PFSK-1 (cell line): ENCODE results near the gene GSTK1.

Experiments used
- FOXP2 ChIP-seq: optimal IDR thresholded peaks from 2 replicates; pipeline ENCODE3; 2011; ENCODE audit warnings: borderline replicate concordance, control low read depth, inconsistent platforms; ENCODE audit not compliant: insufficient read depth; ENCODE audit errors: extremely low read length, extremely low read depth
- POLR2AphosphoS5 ChIP-seq: IDR thresholded peaks from 2 replicates; pipeline ENCODE4 v1.6.1; 2012; ENCODE audit warnings: low read depth, mild to moderate bottlenecking, control low read depth, low read length, moderate library complexity
- SIN3A ChIP-seq: IDR thresholded peaks from 2 replicates; pipeline ENCODE4 v1.6.1; 2012; ENCODE audit warnings: mild to moderate bottlenecking, low read length, moderate library complexity, borderline replicate concordance; ENCODE audit not compliant: insufficient read depth
- TAF1 ChIP-seq: IDR thresholded peaks from 2 replicates; pipeline ENCODE4 v1.6.1; 2012; ENCODE audit warnings: low read length, control low read depth, borderline replicate concordance; ENCODE audit not compliant: insufficient read depth

- no peak for TF ChIP-seq TAF1
- TF ChIP-seq POLR2AphosphoS5, result no peak
- TF ChIP-seq FOXP2, result no peak
- no peak for TF ChIP-seq SIN3A
Observed at GRCh38 chr7:143256932-143257331, 6.3 kb upstream of the GSTK1 start.
